ENCODE results near the gene FAM118B.

The FAM118B gene

GRCh38 chr11:126169291-126169690 is 42.3 kb upstream of the FAM118B start:
- Histone ChIP-seq H3K36me3 (ENCODE audit: insufficient read depth, low read length) (no peaks in the 10 kb centered on the region), H3F3A (ENCODE audit: low read depth) (no peaks in the 10 kb centered on the region), H4K20me1 (ENCODE audit: insufficient read depth, low read length, poor library complexity, severe bottlenecking) (no peaks in the 10 kb centered on the region), H2AFZ (ENCODE audit: low read length) (no peak overlapping the region), H3K9me2 (replicated peaks; ENCODE audit: low read depth, low read length) (no peaks in the 10 kb centered on the region), H3K4me3 (ENCODE audit: low read length, poor library complexity, severe bottlenecking) (no peak overlapping the region), H3K27me3 (ENCODE audit: insufficient read depth, low read length, poor library complexity, severe bottlenecking) (no peaks in the 10 kb centered on the region), H3K9me3 (ENCODE audit: insufficient read depth, low read depth, low read length) (no peaks in the 10 kb centered on the region), H3K79me2 (ENCODE audit: insufficient read depth, low read length) (no peaks in the 10 kb centered on the region), H3K4me1 (ENCODE audit: insufficient read depth, low read length, poor library complexity, severe bottlenecking) (no peaks in the 10 kb centered on the region), H3K4me2 (ENCODE audit: low read depth, low read length, poor library complexity, severe bottlenecking) (no peak overlapping the region), H3K9ac (ENCODE audit: low read depth, low read length, poor library complexity, severe bottlenecking) (no peak overlapping the region)
- TF ChIP-seq CTCF (conservative IDR thresholded peaks at IDR 0.05; ENCODE audit: low read length), result no peak
- no peak for TF ChIP-seq EZH2phosphoT487 (IDR thresholded peaks at IDR 0.05; ENCODE audit: borderline replicate concordance)

- H3K27me3 ChIP-seq (ENCODE audit: insufficient read depth, low read length, poor library complexity, severe bottlenecking), result no peaks in the 10 kb centered on the region
- H3K9ac ChIP-seq (ENCODE audit: low read depth, low read length, poor library complexity, severe bottlenecking), result no peak overlapping the region
- H3K9me2 ChIP-seq (replicated peaks; ENCODE audit: low read depth, low read length), result no peaks in the 10 kb centered on the region
- H3K4me1 ChIP-seq (ENCODE audit: insufficient read depth, low read length, poor library complexity, severe bottlenecking), result no peaks in the 10 kb centered on the region
- H3F3A ChIP-seq (ENCODE audit: low read depth), result no peaks in the 10 kb centered on the region
- no peaks in the 10 kb centered on the region for H3K9me3 ChIP-seq (ENCODE audit: insufficient read depth, low read depth, low read length)
- H3K36me3 ChIP-seq (ENCODE audit: insufficient read depth, low read length), result no peaks in the 10 kb centered on the region
- TF ChIP-seq EZH2phosphoT487 (IDR thresholded peaks at IDR 0.05; ENCODE audit: borderline replicate concordance), result no peak
- no peak for TF ChIP-seq CTCF (conservative IDR thresholded peaks at IDR 0.05; ENCODE audit: low read length)
- H3K4me3 ChIP-seq (ENCODE audit: low read length, poor library complexity, severe bottlenecking), result no peak overlapping the region
- no peak overlapping the region for H3K4me2 ChIP-seq (ENCODE audit: low read depth, low read length, poor library complexity, severe bottlenecking)
- no peaks in the 10 kb centered on the region for H3K79me2 ChIP-seq (ENCODE audit: insufficient read depth, low read length)
- no peaks in the 10 kb centered on the region for H4K20me1 ChIP-seq (ENCODE audit: insufficient read depth, low read length, poor library complexity, severe bottlenecking)
- H2AFZ ChIP-seq (ENCODE audit: low read length), result no peak overlapping the region
These were observed 39.0 kb upstream of the FAM118B start for GRCh38 chr11:126172596-126173038.

- TF ChIP-seq CTCF (conservative IDR thresholded peaks at IDR 0.05; ENCODE audit: low read length) (no peak), EZH2phosphoT487 (IDR thresholded peaks at IDR 0.05; ENCODE audit: borderline replicate concordance) (no peak)
- H3K4me1 ChIP-seq (ENCODE audit: insufficient read depth, low read length, poor library complexity, severe bottlenecking), result no peaks in the 10 kb centered on the region
These were observed 38.3 kb upstream of the FAM118B start for GRCh38 chr11:126173257-126173656.

More at GRCh38 chr11:126173257-126173656, 38.3 kb upstream of the FAM118B start:
- Histone ChIP-seq H3K79me2 (ENCODE audit: insufficient read depth, low read length) (no peaks in the 10 kb centered on the region), H3K9ac (ENCODE audit: low read depth, low read length, poor library complexity, severe bottlenecking) (no peak overlapping the region), H3K9me3 (ENCODE audit: insufficient read depth, low read depth, low read length) (no peaks in the 10 kb centered on the region), H3F3A (ENCODE audit: low read depth) (no peaks in the 10 kb centered on the region), H3K9me2 (replicated peaks; ENCODE audit: low read depth, low read length) (no peaks in the 10 kb centered on the region), H4K20me1 (ENCODE audit: insufficient read depth, low read length, poor library complexity, severe bottlenecking) (no peaks in the 10 kb centered on the region), H3K4me3 (ENCODE audit: low read length, poor library complexity, severe bottlenecking) (no peak overlapping the region), H3K27me3 (ENCODE audit: insufficient read depth, low read length, poor library complexity, severe bottlenecking) (no peaks in the 10 kb centered on the region), H3K4me2 (ENCODE audit: low read depth, low read length, poor library complexity, severe bottlenecking) (no peak overlapping the region), H2AFZ (ENCODE audit: low read length) (no peak overlapping the region), H3K36me3 (ENCODE audit: insufficient read depth, low read length) (no peaks in the 10 kb centered on the region)

Measured in Loucy (cell line).